Activated naive CD8-positive, alpha-beta T cell treated with anti-CD3 and anti-CD28 coated beads, Interleukin-2, amount 50 U/mL, for 24 hours (primary cell): ENCODE data around the gene ABCB9.
"Not testable (repeated sequence)": the region's sequence is repeated elsewhere in the genome, so short reads cannot be mapped to it uniquely, and the experiment has no call there.

Source experiments
- ATAC-seq: fragments of 150-1000 bp; cut with Tn5 transposase; one replicate; pipeline ENCODE4 v1.10.0; 2021
- DNase-seq: peaks from one replicate; pipeline ENCODE4 v3.0.0; 2021
- H3K27ac Mint-ChIP-seq: one replicate; pipeline ENCODE4 v1.8.0; 2021; ENCODE audit warnings: mild to moderate bottlenecking, mixed read lengths
- H3K27me3 Mint-ChIP-seq: one replicate; pipeline ENCODE4 v1.8.0; 2021; ENCODE audit warnings: mixed read lengths
- H3K36me3 Mint-ChIP-seq: one replicate; pipeline ENCODE4 v1.8.0; 2021; ENCODE audit warnings: low read depth, mixed read lengths
- H3K4me1 Mint-ChIP-seq: one replicate; pipeline ENCODE4 v1.8.0; 2021; ENCODE audit warnings: mixed read lengths
- H3K4me3 Mint-ChIP-seq: one replicate; pipeline ENCODE4 v1.8.0; 2021; ENCODE audit warnings: mild to moderate bottlenecking, moderate library complexity, mixed read lengths
- H3K9me3 Mint-ChIP-seq: one replicate; pipeline ENCODE4 v1.8.0; 2021; ENCODE audit warnings: mixed read lengths

ABCB9 gene

DNA sequence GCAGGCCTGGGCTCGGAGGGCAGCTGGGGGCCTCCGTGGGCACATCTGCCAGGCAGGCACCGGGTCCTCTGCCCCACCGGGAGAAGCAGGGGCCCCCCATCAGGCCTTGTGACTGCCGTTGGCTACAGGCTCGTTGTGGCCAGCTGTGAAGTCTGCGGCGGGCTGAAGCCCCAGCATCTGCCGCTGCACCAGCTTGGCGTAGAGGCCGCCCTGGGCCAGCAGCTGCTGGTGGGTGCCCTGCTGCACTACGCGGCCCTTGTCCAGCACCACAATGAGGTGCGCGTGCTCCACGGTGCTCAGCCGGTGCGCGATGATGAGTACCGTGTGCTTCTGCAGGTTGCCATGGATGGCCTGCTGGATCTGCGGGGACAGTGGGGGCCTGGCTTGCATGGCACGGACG lies 36.5 kb downstream of the ABCB9 start:
- no peak for DNase-seq
- no peak overlapping the region for H3K27ac Mint-ChIP-seq
- H3K36me3 Mint-ChIP-seq: no peaks in the 10 kb centered on the region

DNA sequence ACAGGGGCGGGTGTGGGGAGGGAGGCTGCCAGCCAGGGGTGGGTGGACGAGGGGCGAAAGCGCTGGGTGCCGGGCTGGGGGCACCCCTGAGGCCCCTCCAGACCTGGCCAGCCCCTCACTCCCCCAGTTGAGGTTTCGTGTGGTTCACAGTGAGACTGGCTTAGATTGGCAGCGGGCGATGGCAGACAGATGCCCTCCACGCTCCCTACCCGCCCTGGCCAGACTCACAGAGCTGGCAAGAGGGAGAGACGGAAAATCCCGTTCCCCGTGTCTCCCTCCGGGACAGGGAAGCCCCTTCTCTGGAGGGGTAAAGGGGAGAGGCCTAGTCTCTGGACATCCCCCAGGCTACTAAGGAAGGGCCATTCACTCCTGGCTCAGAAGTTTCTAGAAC lies 37.1 kb downstream of the ABCB9 start:
- H3K36me3 Mint-ChIP-seq: no peaks in the 10 kb centered on the region
- peaks cover 2% of the 10 kb centered on the region for H3K4me1 Mint-ChIP-seq
- no peak overlapping the region for H3K4me3 Mint-ChIP-seq
- ATAC-seq (no peak), DNase-seq (no peak)
- H3K9me3 Mint-ChIP-seq: no peaks in the 10 kb centered on the region
- no peak overlapping the region for H3K27ac Mint-ChIP-seq
- no peaks in the 10 kb centered on the region for H3K27me3 Mint-ChIP-seq

More for the DNA sequence above, 36.5 kb downstream of the ABCB9 start:
- Mint-ChIP-seq H3K4me3 (no peak overlapping the region), H3K27me3 (no peaks in the 10 kb centered on the region), H3K4me1 (peaks cover 2% of the 10 kb centered on the region), H3K9me3 (no peaks in the 10 kb centered on the region)
- ATAC-seq: no peak

DNA sequence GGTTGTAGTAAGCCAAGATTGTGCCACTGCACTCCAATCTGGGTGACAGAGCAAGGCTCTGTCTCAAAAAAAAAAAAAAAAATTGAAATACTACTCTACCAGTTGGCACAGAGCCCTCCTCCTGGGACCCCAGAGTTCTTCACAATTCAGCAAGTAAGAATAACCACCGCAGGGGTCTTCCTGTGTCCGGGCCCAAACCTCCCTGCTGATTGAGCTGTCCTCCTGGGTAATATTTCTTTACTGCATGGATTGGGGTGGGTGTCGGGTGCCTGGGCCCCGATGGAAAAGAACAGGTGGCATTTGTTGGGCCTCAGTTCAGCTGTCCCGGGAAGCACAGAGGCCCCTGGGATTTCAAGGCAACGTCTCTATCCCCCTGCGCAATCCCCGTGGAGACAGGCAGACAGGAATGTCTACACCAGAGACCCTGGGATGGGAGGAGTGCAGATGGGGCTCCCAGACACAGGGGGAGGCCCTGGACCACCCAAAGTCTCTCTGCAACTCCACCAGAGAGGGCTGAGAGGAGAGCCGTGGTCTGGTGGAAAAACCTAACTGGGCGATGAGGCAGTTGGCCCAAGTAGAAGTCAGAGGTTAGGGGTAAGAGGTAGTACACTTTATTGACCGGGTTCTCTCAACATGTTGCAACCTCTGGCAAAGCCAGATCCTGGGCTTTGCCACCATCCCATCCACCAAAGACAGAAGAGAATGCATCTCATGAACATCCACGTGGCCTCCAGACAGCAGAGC lies 37.7 kb downstream of the ABCB9 start:
- DNase-seq (no peak), ATAC-seq (no peak)
- no peaks in the 10 kb centered on the region for H3K9me3 Mint-ChIP-seq
- H3K27ac Mint-ChIP-seq: no peak overlapping the region
- H3K27me3 Mint-ChIP-seq: no peaks in the 10 kb centered on the region
- H3K36me3 Mint-ChIP-seq: no peaks in the 10 kb centered on the region
- peaks cover 2% of the 10 kb centered on the region for H3K4me1 Mint-ChIP-seq
- H3K4me3 Mint-ChIP-seq: no peak overlapping the region

DNA sequence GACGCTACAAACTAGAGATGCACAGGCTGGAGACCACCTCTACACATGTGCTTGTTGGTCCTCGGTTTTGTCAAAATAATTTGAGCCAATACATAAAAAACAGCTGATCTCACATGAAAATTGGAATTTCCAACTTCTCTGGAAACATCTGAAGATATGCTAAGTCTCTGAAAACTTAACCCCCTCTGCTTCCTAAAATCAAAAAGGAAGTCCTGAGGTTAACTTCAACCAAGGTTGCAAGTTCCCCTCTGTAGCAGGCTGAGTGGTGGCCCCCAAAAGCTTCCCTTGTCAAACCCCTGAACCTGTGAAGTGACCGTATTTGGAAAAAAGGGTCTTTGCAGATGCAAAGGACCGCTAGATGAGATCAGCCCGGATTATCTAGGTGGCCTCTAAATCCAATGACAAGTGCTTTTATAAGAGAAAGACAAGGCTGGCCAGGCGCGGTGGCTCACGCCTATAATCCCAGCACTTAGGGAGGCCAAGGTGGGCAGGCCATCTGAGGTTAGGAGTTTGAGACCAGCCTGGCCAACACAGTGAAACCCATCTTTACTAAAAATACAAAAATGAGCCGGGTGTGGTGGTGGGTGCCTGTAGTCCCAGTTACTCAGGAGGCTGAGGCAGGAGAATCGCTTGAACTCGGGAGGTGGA lies 38.4 kb downstream of the ABCB9 start:
- Mint-ChIP-seq H3K9me3 (no peaks in the 10 kb centered on the region), H3K4me1 (peaks cover 2% of the 10 kb centered on the region), H3K36me3 (no peaks in the 10 kb centered on the region), H3K4me3 (no peak overlapping the region), H3K27me3 (no peaks in the 10 kb centered on the region), H3K27ac (no peak overlapping the region)
- DNase-seq (no peak), ATAC-seq (no peak)

DNA sequence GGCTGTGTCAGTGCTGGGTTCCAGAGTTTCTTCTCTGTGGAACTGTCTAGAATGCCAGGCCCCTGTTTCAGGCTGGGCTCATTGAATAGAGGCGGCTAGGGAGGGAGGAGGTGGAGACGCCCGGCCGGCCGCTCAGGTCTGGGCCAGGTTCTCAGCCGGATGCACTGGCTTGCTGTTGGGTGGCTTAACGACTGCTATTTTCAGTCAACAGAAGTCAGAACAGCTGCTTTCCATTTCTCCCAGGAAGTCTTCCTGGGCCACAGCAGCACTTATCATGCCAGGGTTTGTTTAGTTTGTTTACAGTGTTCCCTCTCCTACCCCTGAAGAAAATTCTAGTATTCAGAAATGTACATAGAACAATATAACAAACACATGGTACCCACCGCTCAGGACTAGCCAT lies 44.3 kb downstream of the ABCB9 start:
- ATAC-seq (no peak), DNase-seq (no peak)
- Mint-ChIP-seq H3K4me3 (no peak overlapping the region), H3K9me3 (no peaks in the 10 kb centered on the region), H3K27me3 (no peaks in the 10 kb centered on the region), H3K36me3 (no peaks in the 10 kb centered on the region), H3K27ac (no peak overlapping the region), H3K4me1 (peaks cover 2% of the 10 kb centered on the region)

DNA sequence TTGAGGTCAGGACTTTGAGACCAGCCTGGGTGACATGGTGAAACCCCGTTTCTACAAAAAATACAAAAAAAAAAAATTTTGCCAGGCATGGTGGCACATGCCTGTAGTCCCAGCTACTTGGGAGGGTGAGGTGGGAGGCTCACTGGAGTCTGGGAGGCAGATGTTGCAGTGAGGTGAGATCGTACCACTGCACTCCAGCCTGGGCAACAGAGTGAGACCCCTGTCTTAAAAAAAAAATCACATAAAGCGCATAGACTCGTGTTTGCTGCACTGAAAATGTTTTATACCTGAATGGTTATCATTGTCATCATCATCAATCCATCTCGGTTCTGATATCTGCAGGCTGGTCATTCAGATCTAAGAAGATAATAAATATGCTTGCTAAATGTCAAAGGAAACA lies 45.6 kb downstream of the ABCB9 start:
- H3K27me3 Mint-ChIP-seq: no peaks in the 10 kb centered on the region
- no peak for ATAC-seq
- peaks cover 7% of the 10 kb centered on the region for H3K4me1 Mint-ChIP-seq
- no peak for DNase-seq
- H3K4me3 Mint-ChIP-seq: no peak overlapping the region
- no peaks in the 10 kb centered on the region for H3K36me3 Mint-ChIP-seq
- no peak overlapping the region for H3K27ac Mint-ChIP-seq
- H3K9me3 Mint-ChIP-seq: no peaks in the 10 kb centered on the region

DNA sequence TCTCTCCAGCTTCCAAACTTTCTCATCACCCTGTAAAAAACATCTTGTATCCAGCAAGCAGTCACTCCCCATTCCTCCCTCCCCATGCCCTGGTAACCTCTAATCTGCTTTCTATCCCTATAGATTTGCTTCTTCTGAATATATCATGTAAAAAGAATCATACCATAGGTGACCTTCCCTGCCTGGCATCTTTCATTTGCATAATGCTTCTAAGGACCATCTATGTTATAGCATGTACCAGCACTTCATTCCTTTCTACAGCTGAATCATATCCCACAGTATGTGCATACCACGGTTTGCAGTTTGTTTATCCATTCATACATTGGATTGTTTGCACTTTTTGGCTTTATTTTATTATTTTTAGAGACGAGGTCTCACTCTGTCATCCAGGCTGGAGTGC lies 47.4 kb downstream of the ABCB9 start:
- peaks cover 7% of the 10 kb centered on the region for H3K4me1 Mint-ChIP-seq
- no peak overlapping the region for H3K4me3 Mint-ChIP-seq
- DNase-seq: no peak
- H3K27me3 Mint-ChIP-seq: no peaks in the 10 kb centered on the region
- no peaks in the 10 kb centered on the region for H3K9me3 Mint-ChIP-seq
- H3K36me3 Mint-ChIP-seq: no peaks in the 10 kb centered on the region
- ATAC-seq: no peak
- no peak overlapping the region for H3K27ac Mint-ChIP-seq

DNA sequence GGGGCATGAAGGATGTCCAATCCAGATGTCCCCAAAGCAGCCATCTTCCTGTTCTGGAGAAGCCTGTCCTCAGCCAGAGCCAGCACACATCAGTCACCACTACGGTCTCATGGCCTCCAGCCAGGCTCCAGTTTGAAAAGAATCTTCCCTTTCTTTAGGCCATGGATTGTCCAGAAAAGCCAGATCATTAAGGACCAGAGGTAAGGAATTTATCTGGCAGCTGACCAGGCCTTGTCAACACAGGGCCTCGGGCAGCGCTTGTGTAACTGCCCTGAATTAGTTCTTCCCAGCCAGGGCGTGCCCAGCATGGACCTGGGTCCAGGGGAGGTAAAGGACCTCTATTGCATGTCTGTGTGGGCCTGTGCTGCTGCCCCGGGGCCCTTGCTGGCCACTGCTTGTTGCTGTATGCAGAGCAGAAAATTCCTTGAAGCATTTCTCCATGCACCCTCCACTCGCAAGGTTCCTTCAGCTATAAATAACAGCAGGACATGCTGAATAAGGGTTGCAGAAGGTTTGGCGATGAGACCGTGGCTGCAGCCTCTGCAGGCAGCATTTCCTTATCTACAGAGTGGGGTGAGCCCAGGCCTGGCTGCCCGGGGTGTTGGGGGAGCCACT lies 48.6 kb downstream of the ABCB9 start:
- DNase-seq: no peak

DNA sequence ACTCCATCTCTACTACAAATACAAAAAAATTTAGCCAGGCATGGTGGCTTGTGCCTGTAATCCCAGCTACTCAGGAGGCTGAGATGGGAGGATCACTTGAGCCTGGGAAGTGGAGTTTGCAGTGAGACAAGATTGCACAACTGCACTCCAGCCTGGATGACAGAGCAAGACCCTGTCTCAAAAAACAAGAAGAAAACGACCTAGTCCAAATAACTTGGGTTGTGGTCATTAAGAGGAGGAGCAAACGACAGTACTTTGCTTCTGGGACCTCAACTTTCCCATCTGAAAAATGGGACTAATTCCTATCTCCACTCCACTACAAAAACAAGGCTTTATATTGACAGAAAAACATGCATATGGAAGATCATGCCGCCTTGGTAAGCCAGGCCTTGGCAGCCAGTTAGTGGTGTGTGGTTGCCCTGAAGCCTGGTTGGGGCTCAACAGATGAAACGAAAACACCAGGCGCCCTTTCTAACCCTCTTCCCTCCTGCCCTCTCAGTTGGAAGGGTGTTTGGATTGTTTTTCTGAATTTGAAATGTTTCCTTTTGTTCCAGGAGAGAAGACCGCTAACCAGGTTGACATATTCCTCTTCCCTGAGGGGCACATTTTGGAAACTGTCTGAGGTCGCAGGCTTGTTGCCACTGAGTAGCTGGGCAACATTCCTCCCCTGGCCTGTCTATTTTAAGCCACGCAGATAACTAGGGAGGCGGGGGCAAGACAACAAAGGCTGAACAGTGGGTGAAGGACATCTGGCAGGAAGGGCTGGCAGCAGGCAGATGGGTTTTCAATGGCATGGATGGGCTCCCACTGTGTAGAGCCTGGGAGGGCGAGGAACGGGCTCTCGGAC lies 56.6 kb downstream of the ABCB9 start:
- no peaks in the 10 kb centered on the region for H3K9me3 Mint-ChIP-seq
- H3K27me3 Mint-ChIP-seq: peaks cover 3% of the 10 kb centered on the region
- H3K27ac Mint-ChIP-seq: no peak overlapping the region
- no peaks in the 10 kb centered on the region for H3K4me1 Mint-ChIP-seq
- ATAC-seq: no peak
- H3K4me3 Mint-ChIP-seq: no peak overlapping the region
- no peak for DNase-seq
- no peaks in the 10 kb centered on the region for H3K36me3 Mint-ChIP-seq

More for the DNA sequence above, 48.6 kb downstream of the ABCB9 start:
- Mint-ChIP-seq H3K4me1 (peaks cover 7% of the 10 kb centered on the region), H3K9me3 (no peaks in the 10 kb centered on the region), H3K27me3 (no peaks in the 10 kb centered on the region), H3K4me3 (no peak overlapping the region), H3K36me3 (no peaks in the 10 kb centered on the region), H3K27ac (no peak overlapping the region)
- no peak for ATAC-seq

DNA sequence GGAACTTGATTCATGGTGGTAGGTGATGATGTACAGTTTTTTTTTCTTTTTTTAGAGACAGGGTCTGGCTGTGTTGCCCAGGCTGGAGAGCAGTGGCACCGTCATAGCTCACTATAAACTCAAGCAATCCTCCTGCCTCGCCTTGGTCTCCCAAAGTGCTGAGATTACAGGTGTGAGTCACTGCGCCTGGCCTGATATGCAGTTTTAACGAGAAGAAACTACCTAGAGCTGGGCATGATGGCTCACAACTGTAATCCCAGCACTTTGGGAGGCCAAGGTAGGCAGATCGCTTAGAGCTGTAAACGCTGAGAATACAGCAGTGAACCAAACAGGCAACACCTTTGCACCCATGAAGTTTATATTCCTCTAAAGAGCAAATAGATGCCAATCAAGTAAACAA lies 57.3 kb downstream of the ABCB9 start:
- ATAC-seq (no peak), DNase-seq (no peak)
- Mint-ChIP-seq H3K36me3 (no peaks in the 10 kb centered on the region), H3K9me3 (no peaks in the 10 kb centered on the region), H3K4me1 (no peaks in the 10 kb centered on the region), H3K27me3 (peaks cover 3% of the 10 kb centered on the region), H3K27ac (no peak overlapping the region), H3K4me3 (no peak overlapping the region)

DNA sequence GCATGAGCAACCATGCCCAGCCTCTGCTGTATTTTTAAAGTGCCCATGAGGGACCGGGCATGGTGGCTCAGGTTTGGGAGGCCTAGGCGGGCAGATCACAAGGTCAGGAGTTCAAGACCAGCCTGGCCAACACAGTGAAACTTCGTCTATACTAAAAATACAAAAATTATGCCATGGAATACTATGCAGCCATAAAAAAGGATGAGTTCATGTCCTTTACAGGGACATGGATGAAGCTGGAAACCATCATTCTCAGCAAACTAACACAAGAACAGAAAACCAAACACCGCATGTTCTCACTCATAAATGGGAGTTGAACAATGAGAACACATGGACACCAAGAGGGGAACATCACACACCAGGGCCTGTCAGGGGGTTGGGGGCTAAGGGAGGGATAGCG lies 61.0 kb downstream of the ABCB9 start:
- H3K4me3 Mint-ChIP-seq, ATAC-seq, H3K36me3 Mint-ChIP-seq, H3K9me3 Mint-ChIP-seq, H3K27me3 Mint-ChIP-seq, DNase-seq: not testable (repeated sequence)
- peaks cover 20% of the 10 kb centered on the region for H3K4me1 Mint-ChIP-seq
- peak overlapping the region; percentile 54 for H3K27ac Mint-ChIP-seq

DNA sequence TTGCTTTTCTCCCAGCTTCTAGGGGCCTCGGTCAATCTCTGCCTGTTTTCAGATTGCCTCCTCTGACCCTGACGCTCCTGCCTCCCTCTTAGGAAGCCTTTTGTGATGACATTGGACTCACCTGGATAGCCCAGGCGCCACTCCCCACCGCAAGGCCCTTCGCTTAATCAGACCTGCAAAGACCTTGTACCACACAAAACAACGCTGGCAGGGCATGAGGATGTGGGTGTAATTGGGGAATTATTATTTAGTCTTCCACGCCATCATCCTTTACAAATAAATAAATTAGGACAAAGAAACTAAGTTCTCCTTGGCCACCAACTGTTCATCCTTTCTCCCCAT lies 62.6 kb downstream of the ABCB9 start:
- no peak overlapping the region for H3K27ac Mint-ChIP-seq
- H3K36me3 Mint-ChIP-seq: no peaks in the 10 kb centered on the region
- no peaks in the 10 kb centered on the region for H3K9me3 Mint-ChIP-seq

DNA sequence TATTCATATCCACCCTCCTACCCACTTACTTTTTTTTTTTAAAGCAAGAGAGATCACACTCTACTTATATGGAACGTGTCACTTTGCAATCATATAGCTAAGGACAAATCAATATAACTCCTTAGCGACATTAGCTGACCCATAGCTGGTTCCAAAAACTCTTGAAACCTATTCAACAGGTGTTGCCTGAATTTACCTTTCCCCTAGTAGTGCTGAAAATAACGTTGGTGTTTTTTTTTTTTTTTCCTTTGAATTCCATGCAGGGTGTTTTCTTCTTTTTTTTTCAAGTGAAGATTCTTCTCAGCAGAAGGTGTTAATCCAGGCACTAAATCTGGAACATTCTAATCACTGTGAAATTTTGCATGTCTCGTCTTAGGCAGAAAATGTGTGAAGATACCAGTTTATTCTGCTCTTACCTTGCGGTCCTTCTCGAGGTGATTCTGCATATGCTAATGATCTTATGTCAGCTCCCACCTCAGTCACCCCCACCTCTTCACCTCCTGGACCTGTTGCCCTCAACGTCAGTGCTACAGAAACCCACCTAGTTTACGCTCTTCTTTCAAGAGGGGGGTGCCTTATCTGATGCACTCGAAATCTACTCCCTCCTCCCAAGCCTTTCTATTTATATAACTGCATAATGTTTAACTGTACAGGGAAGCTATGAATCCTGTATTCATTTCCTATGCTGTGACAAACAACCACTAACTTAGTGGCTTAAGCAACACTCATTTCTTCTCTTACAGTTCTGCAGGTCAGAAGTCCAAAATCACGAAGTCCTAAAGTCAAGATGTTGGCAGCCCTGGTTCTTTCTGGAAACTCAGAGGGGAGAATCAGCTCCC lies 63.2 kb downstream of the ABCB9 start:
- DNase-seq: no peak
- Mint-ChIP-seq H3K27ac (no peak overlapping the region), H3K4me3 (no peak overlapping the region), H3K9me3 (no peaks in the 10 kb centered on the region), H3K36me3 (no peaks in the 10 kb centered on the region), H3K4me1 (peaks cover 42% of the 10 kb centered on the region), H3K27me3 (no peaks in the 10 kb centered on the region)
- no peak for ATAC-seq

More for the DNA sequence above, 62.6 kb downstream of the ABCB9 start:
- DNase-seq (no peak), ATAC-seq (no peak)
- Mint-ChIP-seq H3K27me3 (no peaks in the 10 kb centered on the region), H3K4me1 (peaks cover 36% of the 10 kb centered on the region), H3K4me3 (no peak overlapping the region)

DNA sequence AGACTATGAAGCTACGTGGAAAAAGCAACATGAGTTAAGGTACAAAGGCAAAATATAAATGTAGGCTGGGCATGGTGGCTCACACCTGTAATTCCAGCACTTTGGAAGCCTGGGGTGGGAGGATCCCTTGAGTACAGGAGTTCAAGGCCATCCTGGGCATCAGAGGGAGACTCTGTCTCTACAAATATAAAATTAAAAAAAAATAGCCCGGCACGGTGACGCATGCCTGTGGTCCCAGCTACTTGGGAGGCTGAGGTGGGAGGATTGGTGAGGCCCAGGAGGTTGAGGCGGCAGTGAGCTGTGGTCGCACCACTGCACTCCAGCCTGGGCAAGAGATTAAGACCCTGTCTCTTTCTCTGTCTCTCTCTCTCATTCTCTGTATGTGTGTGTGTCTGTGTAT lies 66.4 kb downstream of the ABCB9 start:
- ATAC-seq (no peak), DNase-seq (no peak)
- Mint-ChIP-seq H3K27ac (no peak overlapping the region), H3K4me1 (peaks cover 68% of the 10 kb centered on the region), H3K36me3 (no peaks in the 10 kb centered on the region), H3K4me3 (no peak overlapping the region), H3K9me3 (peaks cover 6% of the 10 kb centered on the region), H3K27me3 (no peaks in the 10 kb centered on the region)
